OCI-LY7 (cell line): ENCODE results near the gene FLRT2.

Experiments
- CTCF ChIP-seq: fragments of 200-600 bp; sonication (generic); conservative IDR thresholded peaks from 2 replicates; pipeline ENCODE4 v1.5.1; 2014; ENCODE audit warnings: mild to moderate bottlenecking, antibody characterized with exemption, low read length, moderate library complexity, mixed read lengths
- EZH2phosphoT487 ChIP-seq: fragments of 200-600 bp; sonication (generic); IDR thresholded peaks from 2 replicates; pipeline ENCODE4 v1.6.1; 2018; ENCODE audit warnings: low read depth, borderline replicate concordance, mild to moderate bottlenecking, mixed run types, antibody characterized with exemption, low read length, moderate library complexity, mixed read lengths

DNA sequence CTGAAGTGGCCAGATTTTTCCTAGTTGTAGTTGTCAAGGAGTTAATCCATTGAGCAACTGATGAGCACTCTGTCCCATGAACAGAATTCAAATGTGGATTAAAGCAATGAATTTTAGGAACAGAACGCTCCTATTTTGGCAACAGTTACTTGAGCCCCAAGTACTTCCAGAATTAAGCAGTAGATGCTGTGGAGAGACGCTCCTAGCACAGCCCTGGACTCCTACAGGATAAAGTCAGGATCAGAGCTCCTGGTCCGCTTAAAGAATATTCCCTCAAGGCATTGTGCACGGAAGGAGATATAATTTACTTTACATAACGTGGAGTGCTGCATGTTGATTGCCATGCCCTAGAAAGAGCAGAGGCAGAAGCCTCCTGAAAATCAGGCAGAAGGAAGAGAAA lies 53.4 kb downstream of the FLRT2 start:
- no peak for TF ChIP-seq CTCF
- TF ChIP-seq EZH2phosphoT487, result no peak
